A204.1 (cell line): ENCODE measurements around the gene IL7R.
"Not testable (repeated sequence)": the region's sequence is repeated elsewhere in the genome, so short reads cannot be mapped to it uniquely, and the experiment has no call there.

Source experiments
- FAIRE-seq: peaks from 2 replicates; lab custom pipeline; 2012; peaks lifted over from hg19 to GRCh38; lab: Jason Lieb, UNC

Gene IL7R

DNA sequence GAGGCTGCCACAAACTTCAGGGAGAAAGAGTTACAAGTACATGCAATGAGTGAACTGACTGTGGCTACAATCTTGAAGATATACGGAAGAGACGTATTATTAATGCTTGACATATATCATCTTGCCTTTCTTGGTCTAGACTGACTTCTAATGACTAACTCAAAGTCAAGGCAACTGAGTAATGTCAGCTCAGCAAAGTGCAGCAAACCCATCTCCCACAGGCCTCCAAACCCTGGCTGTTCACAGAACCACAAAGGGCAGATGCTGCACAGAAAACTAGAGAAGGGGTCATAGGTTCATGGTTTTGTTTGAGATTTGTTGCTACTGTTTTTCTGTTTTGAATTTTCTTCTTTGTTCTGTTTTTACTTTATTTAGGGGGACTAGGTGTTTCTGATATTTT is 21.0 kb downstream of the IL7R start:
- FAIRE-seq: no peak

DNA sequence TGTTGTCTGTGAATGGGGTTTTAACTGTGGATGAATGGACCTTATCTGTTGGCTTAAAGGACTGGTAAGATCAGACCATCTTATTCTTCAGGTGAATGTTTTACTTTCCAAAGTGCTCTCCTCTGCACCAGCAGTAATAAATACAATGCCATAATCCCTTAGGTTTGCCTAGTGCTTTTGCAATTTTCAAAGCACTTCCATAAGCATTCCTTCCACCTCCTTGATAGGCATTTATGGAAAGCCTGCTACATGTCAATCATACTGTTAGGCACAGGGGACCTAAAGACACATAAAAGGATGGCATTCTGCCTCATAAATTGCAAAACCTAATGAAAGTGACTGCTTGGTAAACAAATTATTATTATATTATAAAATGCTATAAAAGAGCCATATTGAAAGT is 21.4 kb downstream of the IL7R start:
- no peak for FAIRE-seq

DNA sequence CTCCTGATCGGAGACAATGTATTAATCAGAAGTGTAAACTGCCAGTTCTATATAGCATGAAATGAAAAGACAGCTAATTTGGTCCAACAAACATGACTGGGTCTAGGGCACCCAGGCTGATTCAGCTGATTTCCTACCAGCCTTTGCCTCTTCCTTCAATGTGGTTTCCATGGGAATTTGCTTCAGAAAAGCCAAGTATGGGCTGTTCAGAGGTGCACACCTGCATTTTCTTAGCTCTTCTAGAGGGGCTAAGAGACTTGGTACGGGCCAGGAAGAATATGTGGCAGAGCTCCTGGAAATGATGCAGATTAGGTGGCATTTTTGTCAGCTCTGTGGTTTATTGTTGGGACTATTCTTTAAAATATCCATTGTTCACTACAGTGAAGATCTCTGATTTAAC is 22.4 kb downstream of the IL7R start:
- FAIRE-seq: no peak

DNA sequence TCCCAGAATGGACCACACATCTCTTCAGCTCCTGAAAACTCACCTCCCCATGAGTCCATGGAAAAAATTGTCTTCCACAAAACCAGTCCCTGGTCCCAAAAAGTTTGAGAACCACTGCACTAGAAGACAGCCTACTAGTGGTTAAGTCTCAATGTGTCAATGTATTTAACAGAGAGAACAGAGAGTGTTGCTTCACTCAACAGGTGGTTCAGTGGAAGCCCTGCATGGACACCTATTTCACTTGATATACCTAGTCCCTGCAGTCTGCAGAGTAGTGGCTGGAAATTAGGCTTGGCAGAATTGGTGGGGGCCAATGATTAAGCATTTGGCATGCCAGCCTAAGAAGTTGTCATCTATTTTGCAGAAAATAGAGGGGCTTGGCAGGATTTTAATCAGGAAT is 23.0 kb downstream of the IL7R start:
- no peak for FAIRE-seq

DNA sequence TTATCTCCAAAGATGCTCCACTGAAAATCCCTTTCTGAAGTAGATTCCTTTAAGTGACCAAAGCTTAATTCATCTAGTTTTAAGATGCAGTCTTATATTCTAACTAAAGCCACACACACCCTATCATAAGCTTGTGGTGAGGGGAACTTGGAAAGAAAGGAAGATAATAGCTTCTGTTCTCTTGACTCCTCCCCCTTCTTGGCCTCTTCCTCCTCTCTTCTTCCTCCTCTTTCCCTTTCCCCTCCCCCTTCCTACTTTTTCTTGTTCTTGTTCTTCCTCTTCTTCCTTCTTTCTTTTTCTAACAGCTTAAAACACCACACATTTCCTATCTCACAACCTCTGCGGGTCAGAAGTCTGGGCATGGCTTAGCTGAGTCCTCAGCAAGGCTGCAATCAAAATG is 23.5 kb downstream of the IL7R start:
- FAIRE-seq: no peak

DNA sequence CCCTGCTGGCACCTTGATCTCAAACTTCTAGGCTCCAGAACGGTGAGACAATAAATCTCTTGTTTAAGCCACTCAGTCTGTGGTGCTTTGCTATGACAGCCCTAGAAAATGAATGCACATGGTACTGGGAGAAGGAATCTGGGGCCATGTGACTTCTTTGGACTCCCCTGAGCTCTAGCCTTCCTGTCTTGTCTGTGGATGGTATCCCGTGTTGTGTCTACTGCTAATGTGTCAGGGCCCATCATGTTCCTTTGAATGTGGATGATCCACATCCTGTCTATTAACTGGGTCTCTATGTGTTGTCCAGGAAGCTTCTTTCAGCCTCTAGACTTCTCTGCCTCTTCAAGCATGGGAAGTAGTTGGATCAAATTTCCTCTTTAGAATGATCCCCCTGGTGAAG is 25.1 kb downstream of the IL7R start:
- no peak for FAIRE-seq

DNA sequence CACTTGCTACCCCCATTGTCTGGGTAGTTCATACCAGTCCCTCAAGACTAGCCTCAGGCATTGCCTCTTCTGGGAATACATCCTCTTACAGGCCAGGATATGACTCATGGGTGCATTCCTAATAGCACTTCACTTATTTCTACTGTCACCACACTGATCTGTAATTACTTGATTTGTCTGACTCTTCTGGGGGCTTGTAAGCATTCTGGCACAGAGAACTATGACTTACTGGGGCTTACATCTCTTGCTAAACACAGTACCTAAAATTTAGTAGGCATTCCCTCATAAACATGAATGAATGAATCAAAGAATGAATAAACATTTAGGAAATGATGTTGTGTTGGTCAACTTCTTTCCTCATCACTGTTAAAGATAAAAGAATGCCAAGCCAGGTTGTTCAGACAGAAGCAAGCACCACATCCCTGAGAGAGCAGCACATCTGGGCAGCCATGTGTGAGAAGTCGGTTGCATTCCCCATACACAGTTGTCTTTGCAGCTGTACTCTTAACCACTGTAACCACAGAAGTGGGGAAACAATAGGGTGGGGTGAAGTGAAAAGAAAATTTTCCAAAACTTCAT is 27.6 kb downstream of the IL7R start:
- no peak for FAIRE-seq

DNA sequence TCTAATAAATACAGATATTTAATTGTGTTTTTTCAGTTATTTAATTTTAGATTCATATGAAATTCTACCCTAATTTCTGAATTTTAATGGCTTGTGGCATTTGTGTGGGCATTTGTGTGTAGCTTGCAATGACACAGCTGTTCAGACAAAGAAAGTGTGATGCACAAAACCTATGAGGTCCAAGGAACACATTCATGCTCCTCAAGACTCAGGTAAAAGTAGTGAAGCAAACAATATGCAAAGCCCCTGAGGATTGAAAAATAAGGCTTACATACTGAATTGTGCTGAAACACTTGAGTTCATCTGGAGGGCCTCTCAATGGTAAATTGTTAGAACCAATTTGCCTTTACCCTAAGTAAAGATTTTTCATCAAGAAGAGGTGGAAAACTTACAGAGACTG is 28.1 kb downstream of the IL7R start:
- no peak for FAIRE-seq

DNA sequence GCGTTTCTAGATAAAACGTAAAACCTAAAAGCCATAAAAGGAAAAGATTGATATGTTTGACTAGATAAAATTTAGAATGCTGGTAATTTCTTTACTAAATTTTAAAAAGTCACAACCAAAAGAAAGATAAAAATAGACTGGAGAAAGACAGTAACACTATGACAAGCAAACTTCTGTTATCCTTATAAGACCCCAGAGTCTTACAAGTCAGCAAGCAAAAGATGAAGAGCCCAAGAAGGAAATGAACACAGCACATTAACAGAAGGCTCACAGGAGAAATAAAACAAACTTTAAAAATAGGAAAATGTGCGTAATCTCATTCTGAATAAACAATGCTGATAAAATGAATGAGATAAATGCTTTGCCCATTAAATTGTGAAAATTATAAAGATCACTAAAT is 29.7 kb downstream of the IL7R start:
- peak; percentile 75 for FAIRE-seq

DNA sequence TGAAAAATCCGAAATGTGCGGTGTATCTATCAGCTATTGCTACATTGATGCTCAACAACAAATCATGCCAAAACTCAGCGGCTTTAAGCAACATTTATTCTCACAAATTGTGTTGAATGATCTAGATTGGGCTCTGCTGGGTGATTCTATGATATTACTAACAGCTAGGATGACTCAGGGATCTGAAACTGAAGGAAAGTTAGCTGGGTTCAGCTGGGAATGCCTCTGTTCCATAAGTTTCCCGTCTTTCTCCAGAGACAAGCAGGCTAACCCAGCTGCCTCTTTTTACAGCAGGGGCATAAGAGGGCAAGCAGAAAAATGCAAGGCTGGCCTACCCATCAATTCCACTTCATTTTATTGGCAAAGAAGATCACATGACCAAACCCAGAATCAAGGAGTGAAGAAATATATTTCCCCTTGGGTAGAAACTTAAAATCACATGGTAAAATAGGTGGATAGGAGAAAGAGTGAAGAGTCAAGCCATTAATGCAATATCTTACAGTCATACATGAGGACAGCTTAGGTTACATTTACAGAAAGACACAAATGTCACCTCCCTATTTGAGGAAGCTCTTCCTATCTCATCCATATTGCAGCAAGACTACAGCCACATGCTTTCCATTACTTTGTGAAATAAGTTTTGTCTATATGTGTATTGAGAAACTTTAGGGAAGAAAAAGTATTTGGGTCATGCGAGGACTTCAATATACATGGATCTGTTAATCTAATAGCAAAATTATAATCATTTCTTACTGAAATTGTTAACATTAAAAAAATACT is 30.8 kb downstream of the IL7R start:
- no peak for FAIRE-seq

DNA sequence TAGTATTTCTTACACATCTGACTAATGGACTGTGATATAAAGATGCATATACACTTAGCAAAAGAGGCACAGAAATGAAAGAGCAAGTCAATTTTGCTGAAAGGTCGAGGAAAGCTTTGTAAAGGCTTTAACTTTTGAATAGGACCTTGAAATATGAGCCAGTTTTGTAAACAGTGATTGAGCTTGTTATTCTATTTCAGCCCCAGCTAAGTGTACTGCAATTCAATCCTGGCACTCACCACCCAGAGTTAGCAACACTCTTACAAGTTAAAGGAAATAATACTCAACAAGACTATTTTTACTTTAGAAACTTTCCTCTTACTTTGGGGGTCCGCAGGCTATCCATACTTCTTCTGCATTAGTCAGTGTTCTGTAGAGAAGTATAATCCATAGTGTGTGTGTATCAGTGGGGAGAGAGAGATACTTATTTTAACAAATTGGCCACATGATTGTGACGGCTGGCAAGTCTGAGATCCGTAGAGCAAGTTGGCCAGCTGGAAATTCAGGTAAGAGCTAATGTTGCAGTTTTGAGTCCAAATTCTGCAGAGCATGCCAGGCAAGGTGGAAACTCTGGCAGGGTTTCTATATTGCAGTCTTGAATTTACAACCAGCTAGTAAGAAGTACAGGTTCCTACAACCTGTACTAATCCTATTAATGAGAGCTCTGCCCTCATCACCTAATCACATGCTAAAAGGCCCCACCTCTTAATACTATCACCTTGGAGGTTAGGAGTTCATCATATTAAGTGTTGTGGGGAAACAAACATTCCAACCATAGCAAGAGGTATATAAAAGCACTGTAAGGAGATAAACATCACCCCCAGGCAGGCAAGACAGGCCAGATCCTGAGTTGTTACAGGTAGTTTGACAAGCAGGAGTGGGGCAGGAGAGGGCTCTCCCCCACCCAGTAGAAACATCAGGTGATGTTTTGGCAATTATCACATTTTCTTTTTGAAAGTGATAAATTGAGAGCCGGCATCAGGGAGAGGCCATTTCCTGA is 33.6 kb downstream of the IL7R start:
- FAIRE-seq: no peak

DNA sequence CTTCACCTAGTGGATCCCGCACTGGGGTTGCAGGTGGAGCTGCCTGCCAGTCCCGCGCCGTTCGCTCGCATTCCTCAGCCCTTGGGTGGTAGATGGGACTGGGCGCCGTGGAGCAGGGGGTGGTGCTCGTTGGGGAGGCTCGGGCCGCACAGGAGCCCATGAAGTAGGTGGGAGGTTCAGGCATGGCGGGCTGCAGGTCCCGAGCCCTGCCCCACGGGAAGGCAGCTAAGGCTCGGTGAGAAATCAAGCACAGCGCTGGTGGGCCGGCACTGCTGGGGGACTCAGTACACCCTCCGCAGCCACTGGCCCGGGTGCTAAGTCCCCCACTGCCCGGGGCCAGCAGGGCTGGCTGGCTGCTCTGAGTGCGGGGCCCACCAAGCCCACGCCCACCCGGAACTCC is 36.1 kb downstream of the IL7R start:
- not testable (repeated sequence) for FAIRE-seq

DNA sequence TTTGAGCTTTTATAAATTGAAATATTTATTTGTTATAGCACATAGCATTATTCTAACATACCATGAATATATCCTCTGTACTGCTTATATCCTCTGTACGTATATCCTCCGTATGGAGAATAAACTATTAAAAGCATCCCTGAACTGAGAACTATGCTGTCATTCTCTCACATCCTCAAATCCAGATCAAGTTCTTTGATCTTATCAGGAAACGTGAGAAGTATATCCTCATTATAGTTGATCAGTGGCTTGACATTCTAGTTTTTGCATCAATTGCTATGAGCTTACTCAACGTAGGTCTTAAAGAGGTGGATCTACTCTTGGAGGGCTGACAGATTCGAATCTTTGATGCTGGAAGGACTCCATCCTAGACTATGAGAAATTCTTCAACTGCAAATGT is 37.4 kb downstream of the IL7R start:
- FAIRE-seq: no peak

DNA sequence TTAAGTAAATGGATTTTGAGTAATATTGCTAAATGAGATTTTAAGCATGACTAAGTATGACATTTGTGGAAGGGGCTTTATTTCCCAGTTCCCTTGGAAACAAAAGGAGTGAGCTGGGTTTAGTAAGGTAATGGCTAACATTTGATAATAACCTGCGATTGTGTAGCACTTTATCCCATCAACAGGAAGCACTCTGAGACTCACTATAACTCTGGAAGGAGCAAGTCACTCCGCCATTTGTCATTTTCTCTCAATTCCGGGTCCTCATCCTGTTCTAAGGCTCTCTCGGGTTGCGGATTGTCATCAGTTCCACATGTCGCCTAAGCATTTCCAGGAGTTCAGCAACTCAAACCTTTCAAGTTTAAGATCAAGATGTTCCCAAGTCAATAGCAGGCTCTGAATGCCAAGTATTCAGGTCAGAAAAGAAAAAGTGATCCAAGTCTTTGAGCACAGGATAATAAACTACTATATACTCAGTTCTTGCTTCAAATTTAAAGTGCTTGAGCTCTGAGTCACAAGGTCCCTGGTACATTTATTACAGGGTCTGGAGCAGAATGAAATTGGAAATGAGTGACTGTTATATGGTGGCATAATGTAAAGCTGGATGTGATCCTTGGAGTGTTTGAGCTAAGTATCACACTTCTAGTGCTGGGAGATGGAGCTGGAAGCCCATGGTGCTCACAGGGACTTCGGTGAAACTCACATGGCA is 42.4 kb downstream of the IL7R start:
- no peak for FAIRE-seq

DNA sequence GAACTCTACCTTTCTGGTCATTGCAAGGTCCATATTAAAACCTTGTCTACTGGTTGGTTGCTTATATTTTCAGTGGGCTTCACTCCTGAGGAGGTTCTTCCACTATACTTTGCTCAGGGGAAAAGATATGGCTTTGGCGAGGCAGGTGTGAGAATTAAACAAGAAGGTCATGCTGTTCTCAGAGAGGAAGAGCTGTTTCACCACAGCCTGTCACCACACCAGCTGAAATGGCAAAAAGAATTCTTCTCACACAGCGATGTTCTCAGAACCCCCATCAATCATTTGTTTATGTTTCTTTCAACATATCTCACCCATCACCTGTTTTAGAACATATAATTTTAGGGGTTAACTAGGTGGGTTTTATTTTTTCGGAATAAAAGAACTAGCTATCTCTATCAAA is 43.1 kb downstream of the IL7R start:
- FAIRE-seq: no peak

DNA sequence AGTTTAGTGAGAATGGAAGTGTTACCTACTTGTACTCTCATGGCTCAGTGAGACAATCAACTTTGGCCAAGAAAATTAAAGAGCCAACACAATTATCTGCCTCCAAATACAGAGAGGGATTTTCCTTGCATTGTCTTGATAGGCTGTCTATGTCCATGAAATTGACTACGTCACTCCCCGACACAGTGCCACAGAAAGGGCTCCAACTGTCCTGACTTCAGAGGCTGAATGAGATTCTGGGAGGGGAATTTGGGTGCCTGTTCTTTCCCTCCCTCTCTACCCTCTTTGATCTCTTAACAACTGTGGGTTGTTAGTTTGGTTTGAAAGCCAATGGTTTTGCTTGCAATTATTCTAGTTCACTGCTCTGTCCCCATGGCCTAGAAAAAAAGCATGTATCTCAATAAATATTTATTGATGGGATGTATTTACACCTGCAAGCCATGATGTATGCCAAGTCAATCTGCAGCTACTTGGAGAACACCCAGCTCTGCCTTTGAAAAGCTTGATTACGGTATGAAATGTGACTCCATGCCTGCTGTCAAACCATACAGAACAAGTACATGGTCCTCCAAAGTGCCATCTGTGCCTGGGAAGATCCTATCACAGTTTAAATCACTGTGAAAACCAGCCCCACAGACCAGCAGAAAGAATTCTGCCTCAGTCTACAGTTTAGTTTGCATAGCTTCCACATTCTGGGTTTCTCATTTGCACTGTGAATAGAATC is 44.4 kb downstream of the IL7R start:
- FAIRE-seq: no peak

DNA sequence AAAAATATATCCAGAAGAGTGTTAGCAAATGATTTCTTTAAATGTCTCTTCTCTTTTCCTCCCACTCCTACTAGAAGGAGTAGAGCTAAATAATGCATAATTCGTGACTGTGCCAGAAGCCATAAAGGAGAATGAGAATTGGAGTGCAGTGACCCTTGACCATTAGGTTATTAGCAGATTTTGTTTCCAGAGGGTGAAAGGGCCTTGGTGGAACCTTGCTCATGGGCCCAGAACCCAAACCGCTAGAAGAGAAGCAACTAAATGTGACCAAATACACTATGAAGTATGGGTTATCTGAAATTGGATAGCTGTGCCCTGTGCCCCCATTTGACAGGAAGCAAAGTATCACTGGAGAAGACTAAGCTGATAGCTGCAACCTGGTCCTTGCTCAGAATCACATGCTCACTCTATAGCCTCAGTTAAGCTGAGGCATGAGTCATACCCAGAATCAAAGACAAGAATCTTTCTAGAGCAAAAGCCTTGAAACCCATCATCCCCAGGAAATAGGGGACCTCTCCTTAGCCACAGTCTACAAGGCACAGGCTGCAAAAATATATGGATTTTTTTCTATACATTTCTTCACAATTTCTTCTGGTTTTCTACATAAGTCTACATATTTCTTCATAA is 45.5 kb downstream of the IL7R start:
- no peak for FAIRE-seq

DNA sequence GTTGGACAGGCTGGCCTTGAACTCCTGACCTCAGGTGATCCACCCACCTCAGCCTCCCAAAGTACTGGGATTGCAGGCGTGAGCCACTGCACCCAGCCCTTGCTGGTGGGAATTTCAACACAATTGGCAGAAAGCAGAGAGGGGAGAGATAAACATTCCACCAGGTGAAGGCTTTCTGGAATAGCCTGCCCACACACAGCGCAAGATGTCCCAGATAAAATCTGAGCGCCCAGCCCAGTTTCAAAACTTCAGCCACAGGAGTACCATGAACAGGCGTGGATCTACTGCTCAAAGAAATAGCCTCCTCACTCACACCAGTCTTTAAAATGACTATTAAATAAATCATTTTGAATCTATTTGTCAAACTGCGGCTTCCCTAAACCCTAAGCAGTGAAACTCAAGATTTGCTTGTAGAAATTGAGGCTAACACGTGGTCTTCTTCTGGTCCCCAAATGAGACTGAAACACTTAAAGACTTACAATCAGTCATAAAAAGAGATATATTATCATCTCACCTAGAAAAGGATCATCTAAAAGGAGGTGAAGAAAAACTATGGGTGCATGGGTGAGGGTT is 47.0 kb downstream of the IL7R start:
- no peak for FAIRE-seq

DNA sequence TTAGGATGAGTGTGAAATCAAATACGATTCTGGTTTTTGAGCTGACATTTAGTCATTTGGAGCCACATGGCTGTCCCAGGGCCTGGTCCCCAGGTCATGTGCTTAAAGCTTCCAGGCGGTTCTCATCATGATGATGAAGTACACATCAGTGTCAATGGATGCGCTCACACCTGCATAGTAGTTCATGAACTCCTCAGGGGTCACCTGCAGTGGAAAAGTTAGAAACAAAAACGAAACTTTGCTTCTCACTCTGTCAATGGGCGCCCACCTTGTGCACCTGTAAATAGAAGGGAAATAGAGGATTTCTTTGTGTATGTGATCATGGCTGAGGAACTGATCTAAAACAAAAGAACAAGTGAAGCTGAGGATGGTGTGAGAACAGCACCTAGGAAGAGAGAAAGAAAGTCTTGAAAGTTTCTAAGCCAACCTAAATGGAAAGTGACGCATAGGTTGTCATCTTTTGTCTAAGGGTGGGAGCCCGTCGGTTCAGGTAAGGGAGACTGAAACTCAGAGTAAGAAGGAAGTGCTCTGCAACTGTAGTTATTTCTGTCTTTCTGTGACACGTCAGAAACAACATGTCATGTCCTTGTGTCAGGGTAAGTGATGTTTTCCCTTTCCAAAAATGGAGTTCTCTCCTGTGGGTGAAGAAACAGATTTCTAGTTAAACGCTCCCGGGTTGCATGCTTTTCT is 47.9 kb downstream of the IL7R start:
- FAIRE-seq: no peak

DNA sequence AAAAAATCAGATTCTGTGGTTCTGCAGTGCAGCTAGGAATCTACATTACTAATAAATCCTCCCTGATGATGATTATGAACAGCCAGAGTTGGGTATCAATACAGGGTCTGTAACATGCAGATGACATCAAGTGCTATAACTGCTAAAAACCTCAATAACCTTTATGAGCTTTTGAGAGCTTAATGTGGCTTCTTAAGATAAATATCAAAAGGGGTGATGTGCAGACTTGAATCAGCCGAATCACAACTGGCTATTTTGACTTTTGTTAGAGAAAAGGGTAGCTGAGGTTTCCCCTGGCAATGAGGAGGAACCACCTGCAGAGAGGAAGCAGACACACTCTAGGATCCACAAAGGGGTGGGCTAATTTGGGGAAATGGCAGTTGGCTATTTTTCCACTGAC is 51.5 kb downstream of the IL7R start:
- FAIRE-seq: no peak
